ENCODE measurements around the gene DLEC1.

DLEC1 gene

GRCh38 chr3:38142959-38143358 lies 104.0 kb downstream of the DLEC1 start:
- TF ChIP-seq CTCF (IDR thresholded peaks at IDR 0.05; ENCODE audit: control insufficient read depth, insufficient read depth, low read depth, low read length, missing control alignments), result no peak
- no peak for DNase-seq (ENCODE audit: low read depth)
- no peak overlapping the region for H3K4me3 ChIP-seq (ENCODE audit: control insufficient read depth, low read depth, low read length)

- no peak for DNase-seq (ENCODE audit: low read depth)
- no peak for TF ChIP-seq CTCF (IDR thresholded peaks at IDR 0.05; ENCODE audit: control insufficient read depth, insufficient read depth, low read depth, low read length, missing control alignments)
Measured at GRCh38 chr3:38143511-38143910, 104.5 kb downstream of the DLEC1 start.

GRCh38 chr3:38146504-38146903 lies 107.5 kb downstream of the DLEC1 start:
- no peak overlapping the region for H3K4me3 ChIP-seq (ENCODE audit: control insufficient read depth, low read depth, low read length)
- DNase-seq (ENCODE audit: low read depth), result no peak
- TF ChIP-seq CTCF (IDR thresholded peaks at IDR 0.05; ENCODE audit: control insufficient read depth, insufficient read depth, low read depth, low read length, missing control alignments), result no peak

More at GRCh38 chr3:38143511-38143910, 104.5 kb downstream of the DLEC1 start:
- H3K4me3 ChIP-seq (ENCODE audit: control insufficient read depth, low read depth, low read length), result no peak overlapping the region

- H3K4me3 ChIP-seq (ENCODE audit: control insufficient read depth, low read depth, low read length), result no peak overlapping the region
- DNase-seq (ENCODE audit: low read depth), result no peak
- TF ChIP-seq CTCF (IDR thresholded peaks at IDR 0.05; ENCODE audit: control insufficient read depth, insufficient read depth, low read depth, low read length, missing control alignments), result no peak
Measured at GRCh38 chr3:38147421-38147820, 108.4 kb downstream of the DLEC1 start.

- no peak overlapping the region for H3K4me3 ChIP-seq (ENCODE audit: control insufficient read depth, low read depth, low read length)
- no peak for DNase-seq (ENCODE audit: low read depth)
- TF ChIP-seq CTCF (IDR thresholded peaks at IDR 0.05; ENCODE audit: control insufficient read depth, insufficient read depth, low read depth, low read length, missing control alignments), result no peak
Measured at GRCh38 chr3:38148311-38148882, 109.4 kb downstream of the DLEC1 start.

- no peak overlapping the region for H3K4me3 ChIP-seq (ENCODE audit: control insufficient read depth, low read depth, low read length)
- no peak for DNase-seq (ENCODE audit: low read depth)
- no peak for TF ChIP-seq CTCF (IDR thresholded peaks at IDR 0.05; ENCODE audit: control insufficient read depth, insufficient read depth, low read depth, low read length, missing control alignments)
Measured at GRCh38 chr3:38149708-38150107, 110.7 kb downstream of the DLEC1 start.

All from AG09309 (cell line).